Skin epidermis (tissue), 12 donors: Measurements from ENCODE around the gene SLC39A11.
"Not testable (repeated sequence)": the region's sequence is repeated elsewhere in the genome, so short reads cannot be mapped to it uniquely, and the experiment has no call there.

Experiments
- H3K27ac ChIP-seq, 21 experiments: fragments of 200-600 bp; sonication (generic) in 11 of 21; one replicate each; pipeline ENCODE4 v1.5.0; 2020; ENCODE audit warnings: mild to moderate bottlenecking in 3 of 21, inconsistent platforms in 2 of 21, moderate library complexity in 2 of 21
- H3K4me3 ChIP-seq, 7 experiments: fragments of 200-600 bp; sonication (generic) in 2 of 7; one replicate each; pipeline ENCODE4 v1.5.0; 2020; ENCODE audit warnings: inconsistent platforms in 2 of 7, mild to moderate bottlenecking in 2 of 7, moderate library complexity in 1 of 7

SLC39A11 gene

GRCh38 chr17:72661945-72662826, 430.3 kb downstream of the SLC39A11 start:
- Histone ChIP-seq H3K4me3 (no peak overlapping the region), H3K27ac (peak overlapping the region in 8 of 21 experiments; percentile 17 to 74 (median 36))

- peak overlapping the region in 13 of 21 experiments; percentile 13 to 74 (median 39) for H3K27ac ChIP-seq
- H3K4me3 ChIP-seq = no peak overlapping the region
Measured at GRCh38 chr17:72661116-72661944, 431.2 kb downstream of the SLC39A11 start.

GRCh38 chr17:72660274-72661115, 432.0 kb downstream of the SLC39A11 start:
- peak overlapping the region in 10 of 21 experiments; percentile 13 to 74 (median 49) for H3K27ac ChIP-seq
- no peak overlapping the region for H3K4me3 ChIP-seq

DNA sequence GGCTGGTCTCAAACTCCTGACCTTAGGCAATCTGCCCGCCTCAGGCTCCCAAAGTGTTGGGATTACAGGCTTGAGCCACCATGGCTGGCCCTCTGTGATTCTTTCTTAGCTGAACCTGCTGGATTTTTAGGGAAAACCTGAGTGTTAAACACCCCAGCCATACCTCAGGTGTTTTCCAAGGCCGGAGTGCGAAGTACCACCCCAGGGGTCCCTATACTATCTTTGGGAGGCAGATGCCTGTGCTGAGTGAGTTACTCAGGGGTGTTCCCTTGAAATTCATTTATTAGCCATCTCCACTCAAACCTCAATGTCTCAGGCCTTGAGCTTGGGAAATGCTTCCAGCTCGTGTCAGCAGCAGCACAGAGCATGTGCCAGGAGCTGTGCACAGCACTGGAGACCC, 432.7 kb downstream of the SLC39A11 start:
- Histone ChIP-seq H3K27ac (no peak overlapping the region), H3K4me3 (no peak overlapping the region)

GRCh38 chr17:72658675-72659074, 433.8 kb downstream of the SLC39A11 start:
- no peak overlapping the region for H3K4me3 ChIP-seq

GRCh38 chr17:72657467-72658317, 434.8 kb downstream of the SLC39A11 start:
- Histone ChIP-seq H3K27ac (no peak overlapping the region), H3K4me3 (no peak overlapping the region)

More at GRCh38 chr17:72658675-72659074, 433.8 kb downstream of the SLC39A11 start:
- H3K27ac ChIP-seq = no peak overlapping the region

DNA sequence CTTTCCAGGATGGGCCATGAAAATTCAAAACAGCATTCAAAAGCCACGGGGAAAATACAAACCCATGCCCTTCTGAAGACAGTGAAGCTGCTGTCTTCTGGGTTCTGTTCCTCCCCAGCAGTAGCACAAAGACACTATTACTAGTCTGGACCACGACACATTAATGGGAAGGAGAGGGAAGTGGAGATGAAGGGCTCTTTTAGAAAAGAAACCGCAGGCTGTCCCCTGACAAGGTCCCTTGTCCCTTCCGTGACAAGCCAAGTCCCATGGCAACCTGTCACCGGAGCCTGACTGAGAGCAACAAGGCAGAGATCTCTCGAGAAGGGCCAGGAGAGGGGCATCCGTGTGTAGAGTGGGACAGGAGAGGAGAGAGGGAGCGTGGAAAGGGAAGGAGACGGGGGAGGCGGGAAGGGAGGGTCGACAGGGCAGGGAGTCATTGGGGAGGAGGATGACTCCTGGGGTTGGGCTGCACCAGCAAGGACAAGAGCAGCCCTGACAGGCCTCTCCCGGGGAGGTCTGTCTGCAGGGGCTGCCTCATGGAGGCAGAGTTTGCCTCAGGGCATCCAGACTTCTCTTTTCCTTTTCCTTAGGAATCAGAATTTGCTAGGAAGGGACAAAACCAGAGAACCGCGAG, 436.2 kb downstream of the SLC39A11 start:
- H3K27ac ChIP-seq = peak overlapping the region in 1 of 21 experiments; percentile 63
- H3K4me3 ChIP-seq = no peak overlapping the region

DNA sequence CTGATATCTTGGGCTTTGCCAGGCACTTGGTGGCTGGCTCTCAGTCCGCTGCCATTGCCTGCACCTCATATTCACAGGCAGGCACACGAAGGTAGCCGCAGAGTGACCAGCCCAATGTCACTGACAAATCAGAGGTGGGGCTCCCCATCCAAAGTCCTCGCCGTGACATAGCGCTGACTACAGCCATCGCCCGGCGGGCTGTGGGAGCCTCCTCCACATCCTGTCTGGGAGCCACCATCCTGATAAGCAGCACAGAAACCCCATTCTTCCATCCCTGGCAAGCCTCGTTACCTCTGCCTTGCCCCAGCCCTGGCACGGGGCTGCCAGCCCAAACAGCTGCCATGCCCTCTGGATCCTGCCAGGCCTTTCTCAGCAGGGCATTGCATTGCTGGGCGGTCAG, 437.8 kb downstream of the SLC39A11 start:
- no peak overlapping the region for H3K4me3 ChIP-seq
- H3K27ac ChIP-seq = no peak overlapping the region

GRCh38 chr17:72651988-72652387, 440.5 kb downstream of the SLC39A11 start:
- Histone ChIP-seq H3K27ac (no peak overlapping the region), H3K4me3 (no peak overlapping the region)

DNA sequence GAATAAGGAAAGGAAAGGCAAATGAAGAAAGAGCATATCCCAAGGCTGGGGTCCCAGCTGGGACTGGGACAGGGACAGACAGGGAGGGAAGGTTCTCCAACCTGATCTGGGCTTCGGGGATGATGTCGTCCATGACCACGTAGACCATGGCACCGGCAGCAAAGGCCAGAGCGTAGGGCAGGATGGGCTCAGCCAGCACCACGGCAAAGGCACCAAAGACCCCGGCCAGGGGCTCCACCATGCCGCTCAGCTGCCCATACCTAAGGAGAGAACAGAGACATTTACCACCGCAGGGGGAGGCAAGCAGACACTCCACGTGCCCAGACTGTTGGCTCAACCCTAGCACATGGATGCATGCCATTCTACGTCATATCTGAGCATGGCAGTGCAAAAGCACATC, 443.8 kb downstream of the SLC39A11 start:
- Histone ChIP-seq H3K4me3 (no peak overlapping the region), H3K27ac (no peak overlapping the region)

DNA sequence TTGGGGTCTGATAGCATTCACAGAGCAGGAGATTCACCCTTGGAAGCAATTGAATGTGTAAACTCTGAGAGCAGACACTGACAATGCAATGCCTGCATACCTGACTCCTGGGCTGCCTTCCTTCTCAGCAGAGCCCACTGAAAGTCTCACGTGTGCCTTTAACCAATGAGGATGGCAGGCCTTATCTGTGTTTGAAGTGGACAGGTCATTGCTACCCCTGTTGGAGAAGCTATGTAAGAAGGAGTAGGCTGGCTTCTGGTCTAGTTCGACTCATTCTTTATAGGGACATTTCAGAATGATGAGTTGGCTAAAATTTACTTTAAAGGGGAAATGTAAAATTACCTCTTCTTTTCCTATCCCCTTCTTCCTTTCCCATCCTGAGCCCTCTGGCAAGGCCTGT, 446.3 kb downstream of the SLC39A11 start:
- no peak overlapping the region for H3K27ac ChIP-seq
- no peak overlapping the region for H3K4me3 ChIP-seq

DNA sequence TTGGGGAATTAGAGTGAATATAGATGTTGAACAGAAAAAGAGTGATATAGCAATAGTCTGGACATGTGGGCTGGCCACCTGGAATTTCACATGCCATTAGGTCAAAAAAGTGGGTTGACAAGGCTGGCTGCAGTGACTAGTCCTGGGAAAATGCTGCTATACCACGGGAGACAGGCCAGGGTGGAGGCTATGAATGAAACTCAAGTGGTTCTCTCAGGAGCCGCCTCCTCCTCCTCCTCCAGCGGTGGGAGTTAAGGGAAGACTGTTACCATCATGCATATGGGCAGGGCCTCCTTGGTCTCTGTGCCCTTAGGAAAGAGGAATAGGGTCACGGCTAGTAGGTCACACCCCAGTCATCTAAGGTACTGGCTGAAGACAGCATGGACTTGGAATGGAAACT, 448.0 kb downstream of the SLC39A11 start:
- no peak overlapping the region for H3K4me3 ChIP-seq
- H3K27ac ChIP-seq = no peak overlapping the region

DNA sequence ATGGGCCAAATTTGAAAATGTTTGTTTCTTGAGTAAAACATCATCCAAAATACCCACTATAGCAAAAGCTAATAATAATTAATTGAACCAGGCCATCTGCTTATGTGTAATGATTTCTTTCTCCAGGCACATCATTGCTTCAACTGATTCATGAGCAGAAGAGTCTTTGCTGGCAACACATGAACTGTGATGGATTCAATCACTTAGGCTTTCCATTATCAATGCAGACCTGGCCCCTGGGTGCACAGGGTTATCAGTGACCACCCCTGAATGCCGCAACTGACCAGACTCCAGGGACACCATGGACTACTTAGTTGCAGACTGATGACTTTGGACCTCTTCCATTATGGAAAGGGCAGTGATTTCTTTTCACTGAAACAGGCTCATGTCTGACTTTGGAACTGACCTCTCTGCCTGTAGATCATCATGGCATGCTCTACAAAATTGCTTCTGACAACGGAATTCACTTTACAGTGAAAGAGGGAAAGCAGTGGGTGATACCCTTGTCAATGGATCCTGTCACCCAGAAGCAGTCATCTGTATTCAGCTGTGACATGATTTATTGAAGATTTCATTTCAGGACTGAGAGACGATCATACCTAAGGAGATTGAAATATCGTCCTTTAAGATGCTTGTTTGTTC, 448.8 kb downstream of the SLC39A11 start:
- H3K27ac ChIP-seq = no peak overlapping the region
- H3K4me3 ChIP-seq = no peak overlapping the region

DNA sequence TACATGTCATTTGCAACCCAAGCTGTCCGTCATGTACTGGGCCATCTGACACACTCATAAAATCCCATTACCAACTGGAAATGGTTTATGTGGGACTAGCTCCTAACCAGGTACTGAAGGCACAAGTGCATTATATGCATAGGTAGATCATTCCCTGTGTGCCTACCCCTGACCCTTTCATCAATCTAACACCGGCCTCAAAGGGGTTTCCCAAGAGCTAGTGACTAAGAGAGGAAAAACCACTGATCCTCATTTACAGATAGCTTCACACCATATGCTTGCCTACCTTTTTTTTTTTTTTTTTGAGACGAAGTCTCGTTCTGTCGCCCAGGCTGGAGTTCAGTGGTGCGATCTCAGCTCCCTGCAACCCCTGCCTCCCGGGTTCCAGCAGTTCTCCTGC, 449.8 kb downstream of the SLC39A11 start:
- Histone ChIP-seq H3K4me3 (no peak overlapping the region), H3K27ac (no peak overlapping the region)

- no peak overlapping the region for H3K27ac ChIP-seq
- H3K4me3 ChIP-seq = peak overlapping the region in 1 of 7 experiments; percentile 30
Measured at GRCh38 chr17:72640415-72641165, 451.9 kb downstream of the SLC39A11 start.

DNA sequence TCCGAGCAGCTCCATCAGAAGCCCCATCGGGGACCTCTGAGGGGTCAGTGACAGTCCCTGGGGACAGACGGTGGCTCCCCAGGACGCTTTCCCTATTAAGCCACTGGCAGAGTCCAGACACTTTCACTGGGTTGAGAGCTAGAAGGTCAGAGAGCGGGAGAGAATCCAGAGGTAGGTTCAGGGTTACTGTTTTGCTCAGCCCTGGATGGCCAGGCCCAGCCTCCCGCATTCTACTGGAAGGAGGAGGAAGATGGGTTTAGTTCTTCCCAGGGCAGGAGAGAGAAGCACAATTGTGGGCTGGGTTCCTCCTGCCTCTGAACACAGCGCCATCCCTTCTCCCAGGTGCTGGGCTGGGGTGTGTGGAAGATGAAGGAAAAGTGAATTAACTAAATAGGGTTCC, 452.8 kb downstream of the SLC39A11 start:
- no peak overlapping the region for H3K4me3 ChIP-seq

DNA sequence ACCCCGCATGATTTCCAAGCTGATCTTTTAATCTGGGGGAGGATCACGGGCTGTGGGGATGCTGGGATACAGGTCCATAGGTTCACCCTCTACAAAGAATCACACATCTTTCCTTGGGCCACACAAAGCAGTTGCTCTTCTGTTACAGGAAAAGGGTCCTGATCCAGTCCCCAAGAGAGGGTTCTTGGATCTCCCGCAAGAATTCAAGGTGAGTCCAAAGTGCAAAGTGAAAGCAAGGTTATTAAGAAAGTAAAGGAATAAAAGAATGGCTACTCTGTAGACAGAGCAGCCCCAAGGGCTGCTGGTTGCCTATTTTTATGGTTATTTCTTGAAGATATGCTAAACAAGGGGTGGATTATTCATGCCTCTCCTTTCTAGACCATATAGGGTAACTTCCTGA, 453.6 kb downstream of the SLC39A11 start:
- H3K4me3 ChIP-seq, H3K27ac ChIP-seq: not testable (repeated sequence)

More for the DNA sequence above, 452.8 kb downstream of the SLC39A11 start:
- H3K27ac ChIP-seq = no peak overlapping the region
